Measurements from ENCODE around the gene JARID2.

JARID2 gene

DNA sequence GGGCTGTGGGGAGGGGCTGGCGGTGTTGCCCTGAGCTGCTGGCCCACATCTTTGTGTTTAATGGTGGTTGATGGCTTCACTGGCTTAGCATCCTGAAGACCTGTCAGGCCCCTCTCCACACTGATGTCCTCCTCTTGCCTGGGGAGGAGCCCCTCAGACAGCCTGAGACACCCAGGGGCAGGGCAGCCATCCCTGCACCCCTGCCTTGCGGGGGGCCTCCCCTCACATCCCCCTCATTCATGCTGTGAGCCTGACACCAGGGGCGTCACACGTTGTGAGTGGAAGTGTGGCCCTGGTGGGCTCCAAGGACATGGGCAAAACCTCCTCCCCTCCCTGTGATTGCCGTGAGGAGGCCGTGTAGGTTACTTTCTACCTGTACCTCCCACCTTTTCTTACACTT lies 264.3 kb downstream of the JARID2 start:
- WGBS = 98% methylated on average over 6 of the region's 6 CpGs
- Histone ChIP-seq H3K9ac (ENCODE audit: low read depth, low read length) (no peak overlapping the region), H3K27ac (ENCODE audit: low read depth, low read length) (no peak overlapping the region), H3K27me3 (ENCODE audit: insufficient read depth, low read length) (no peaks in the 10 kb centered on the region), H3K4me1 (ENCODE audit: insufficient read depth, low read length) (peaks cover 14% of the 10 kb centered on the region), H3K9me3 (ENCODE audit: insufficient read depth, low read depth, low read length) (no peaks in the 10 kb centered on the region), H3K4me3 (ENCODE audit: low read length) (no peak overlapping the region), H3K36me3 (ENCODE audit: insufficient read depth, low read length) (peaks cover 100% of the 10 kb centered on the region)

DNA sequence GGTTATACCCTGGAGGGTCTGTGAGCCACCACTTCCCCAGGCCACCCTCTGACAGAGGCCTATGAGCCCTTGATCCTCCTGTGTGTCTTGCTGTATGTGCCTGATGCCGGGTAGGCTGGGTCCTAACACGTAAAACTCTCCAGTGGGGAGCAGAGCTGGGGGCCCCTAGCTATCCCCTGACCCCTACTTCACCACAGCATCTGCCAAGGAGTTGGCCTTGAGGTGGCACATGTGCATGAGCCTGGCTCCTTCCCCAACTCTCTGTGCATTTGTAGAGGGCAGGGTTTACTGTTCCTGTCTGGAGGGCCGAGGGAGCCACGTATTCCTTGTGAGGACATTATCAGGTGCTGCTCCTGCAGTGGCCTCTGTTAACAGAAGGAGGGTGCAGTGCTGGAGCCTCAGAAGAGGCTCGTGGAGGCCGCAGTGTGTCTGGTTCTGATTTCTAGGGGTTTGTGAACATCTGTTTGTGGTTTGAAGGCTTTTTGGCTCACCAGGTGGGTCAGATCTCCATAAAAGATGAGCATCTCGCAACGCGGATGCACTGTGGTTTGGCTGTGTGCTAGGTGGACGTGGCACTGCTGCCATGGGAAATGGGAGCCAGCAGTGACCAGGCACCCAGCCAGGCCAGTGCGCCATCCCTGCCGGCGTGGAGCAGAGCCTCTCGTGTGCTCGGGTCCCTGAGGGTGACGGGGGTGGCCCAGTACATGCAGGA lies 264.8 kb downstream of the JARID2 start:
- peaks cover 14% of the 10 kb centered on the region for H3K4me1 ChIP-seq (ENCODE audit: insufficient read depth, low read length)
- no peak overlapping the region for H3K27ac ChIP-seq (ENCODE audit: low read depth, low read length)
- H3K36me3 ChIP-seq (ENCODE audit: insufficient read depth, low read length) = peaks cover 100% of the 10 kb centered on the region
- WGBS = 89% methylated on average over 16 of the region's 16 CpGs
- no peaks in the 10 kb centered on the region for H3K9me3 ChIP-seq (ENCODE audit: insufficient read depth, low read depth, low read length)
- H3K4me3 ChIP-seq (ENCODE audit: low read length) = no peak overlapping the region
- H3K9ac ChIP-seq (ENCODE audit: low read depth, low read length) = no peak overlapping the region
- H3K27me3 ChIP-seq (ENCODE audit: insufficient read depth, low read length) = no peaks in the 10 kb centered on the region

DNA sequence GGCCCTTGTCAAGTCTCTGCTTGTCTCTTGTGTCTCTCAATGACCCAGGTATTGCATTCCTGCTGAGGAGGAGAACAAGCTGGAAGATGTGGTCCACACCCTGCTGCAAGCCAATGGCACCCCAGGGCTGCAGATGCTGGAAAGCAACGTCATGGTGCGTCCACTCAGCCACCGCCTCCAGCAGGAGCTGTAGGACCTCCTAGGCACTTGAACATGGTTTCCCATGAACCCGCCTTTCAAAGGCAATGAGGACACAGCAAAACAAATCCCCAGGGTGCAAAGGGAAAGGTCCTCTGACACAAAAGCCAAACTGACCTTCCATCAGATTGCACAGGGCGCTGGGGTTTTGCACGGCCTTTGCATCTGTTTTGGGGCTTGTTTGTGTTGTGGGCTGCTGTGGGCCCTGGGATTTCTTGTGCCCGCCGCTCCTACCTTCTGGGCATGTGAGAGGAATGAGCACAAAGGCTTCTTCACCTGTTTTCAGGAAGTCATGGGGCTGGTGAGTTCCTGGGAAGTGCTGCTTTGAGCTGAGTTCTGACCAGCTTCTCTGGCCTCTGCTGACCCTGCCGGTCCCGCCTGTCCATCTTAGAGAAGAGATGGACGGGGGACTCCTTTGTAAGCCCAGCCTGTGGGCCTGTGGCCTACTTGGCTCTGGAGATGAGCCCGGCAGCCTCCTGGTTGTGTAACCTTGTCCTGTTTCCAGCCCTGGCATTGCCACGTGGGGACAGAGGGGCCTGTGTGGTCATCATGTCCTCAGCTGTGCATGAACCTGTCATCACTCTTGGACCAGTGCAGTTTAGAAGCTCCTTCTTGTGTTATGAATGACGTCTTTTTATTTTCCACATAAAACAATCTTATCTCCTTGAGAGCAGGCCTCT lies 265.6 kb downstream of the JARID2 start:
- H3K27ac ChIP-seq (ENCODE audit: low read depth, low read length) = no peak overlapping the region
- peaks cover 14% of the 10 kb centered on the region for H3K4me1 ChIP-seq (ENCODE audit: insufficient read depth, low read length)
- no peaks in the 10 kb centered on the region for H3K9me3 ChIP-seq (ENCODE audit: insufficient read depth, low read depth, low read length)
- peaks cover 99% of the 10 kb centered on the region for H3K36me3 ChIP-seq (ENCODE audit: insufficient read depth, low read length)
- 95% methylated on average over 14 of the region's 14 CpGs for WGBS
- H3K9ac ChIP-seq (ENCODE audit: low read depth, low read length) = no peak overlapping the region
- H3K4me3 ChIP-seq (ENCODE audit: low read length) = no peak overlapping the region
- H3K27me3 ChIP-seq (ENCODE audit: insufficient read depth, low read length) = no peaks in the 10 kb centered on the region

DNA sequence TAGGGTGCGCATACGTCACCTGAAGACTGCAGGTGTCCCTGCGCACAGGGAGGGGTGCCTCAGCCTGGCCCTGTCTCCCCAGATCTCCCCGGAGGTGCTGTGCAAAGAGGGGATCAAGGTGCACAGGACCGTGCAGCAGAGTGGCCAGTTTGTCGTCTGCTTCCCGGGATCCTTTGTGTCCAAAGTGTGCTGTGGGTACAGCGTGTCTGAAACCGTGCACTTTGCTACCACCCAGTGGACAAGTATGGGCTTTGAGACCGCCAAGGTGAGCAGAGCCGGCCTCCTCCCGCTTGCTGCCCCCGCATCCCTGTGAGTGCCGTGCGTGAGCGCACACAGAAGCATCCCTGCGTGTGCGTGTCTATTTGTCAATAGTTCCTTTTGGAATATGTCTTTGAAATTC lies 266.3 kb downstream of the JARID2 start:
- Histone ChIP-seq H3K9me3 (ENCODE audit: insufficient read depth, low read depth, low read length) (no peaks in the 10 kb centered on the region), H3K4me1 (ENCODE audit: insufficient read depth, low read length) (peaks cover 12% of the 10 kb centered on the region), H3K9ac (ENCODE audit: low read depth, low read length) (no peak overlapping the region), H3K27me3 (ENCODE audit: insufficient read depth, low read length) (no peaks in the 10 kb centered on the region), H3K4me3 (ENCODE audit: low read length) (no peak overlapping the region), H3K27ac (ENCODE audit: low read depth, low read length) (no peak overlapping the region), H3K36me3 (ENCODE audit: insufficient read depth, low read length) (peaks cover 99% of the 10 kb centered on the region)
- 93% methylated on average over 18 of the region's 18 CpGs for WGBS

DNA sequence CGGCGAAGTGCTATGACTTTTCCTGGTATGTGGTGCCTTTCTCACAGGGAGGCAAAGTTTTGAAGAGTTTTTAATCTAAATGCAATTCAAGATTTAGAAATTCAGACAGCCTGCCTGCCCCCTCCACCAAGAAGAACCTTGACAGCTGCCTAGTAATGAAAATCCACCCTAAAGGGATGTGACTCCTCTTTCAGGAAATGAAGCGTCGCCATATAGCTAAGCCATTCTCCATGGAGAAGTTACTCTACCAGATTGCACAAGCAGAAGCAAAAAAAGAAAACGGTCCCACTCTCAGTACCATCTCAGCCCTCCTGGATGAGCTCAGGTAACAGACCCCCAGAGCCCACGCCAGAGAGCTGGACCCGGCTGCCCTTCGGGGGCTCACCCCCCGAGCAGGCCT lies 266.9 kb downstream of the JARID2 start:
- 95% methylated on average over 9 of the region's 9 CpGs for WGBS
- Histone ChIP-seq H3K36me3 (ENCODE audit: insufficient read depth, low read length) (peaks cover 99% of the 10 kb centered on the region), H3K4me3 (ENCODE audit: low read length) (no peak overlapping the region), H3K27me3 (ENCODE audit: insufficient read depth, low read length) (no peaks in the 10 kb centered on the region), H3K4me1 (ENCODE audit: insufficient read depth, low read length) (peaks cover 9% of the 10 kb centered on the region), H3K9ac (ENCODE audit: low read depth, low read length) (no peak overlapping the region), H3K27ac (ENCODE audit: low read depth, low read length) (no peak overlapping the region), H3K9me3 (ENCODE audit: insufficient read depth, low read depth, low read length) (no peaks in the 10 kb centered on the region)

DNA sequence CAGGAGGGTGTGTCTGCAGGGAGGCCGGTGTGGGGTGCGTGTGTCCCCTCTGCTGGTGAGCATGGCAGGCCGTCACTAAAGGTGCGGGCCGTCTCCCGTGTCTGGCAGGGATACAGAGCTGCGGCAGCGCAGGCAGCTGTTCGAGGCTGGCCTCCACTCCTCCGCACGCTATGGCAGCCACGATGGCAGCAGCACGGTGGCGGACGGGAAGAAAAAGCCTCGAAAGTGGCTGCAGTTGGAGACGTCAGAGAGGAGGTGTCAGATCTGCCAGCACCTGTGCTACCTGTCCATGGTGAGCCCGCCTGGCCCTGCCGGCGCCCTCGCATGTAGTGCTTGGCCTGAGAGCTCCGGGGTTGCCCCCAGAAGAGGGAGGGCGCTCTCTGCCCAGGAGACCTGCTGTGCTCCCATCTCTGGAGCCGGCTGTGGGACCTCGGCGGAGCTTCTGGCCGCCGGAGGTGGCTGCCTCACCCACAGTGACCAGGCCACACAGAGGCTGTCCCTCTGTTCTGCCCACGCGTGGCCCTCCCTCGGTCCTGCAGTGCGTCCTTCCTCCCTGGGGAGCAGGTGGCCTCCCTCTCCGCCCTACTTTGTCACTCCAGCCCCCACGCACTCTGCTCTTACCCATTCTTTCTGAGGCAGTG lies 267.4 kb downstream of the JARID2 start:
- Histone ChIP-seq H3K9ac (ENCODE audit: low read depth, low read length) (no peak overlapping the region), H3K36me3 (ENCODE audit: insufficient read depth, low read length) (peaks cover 99% of the 10 kb centered on the region), H3K9me3 (ENCODE audit: insufficient read depth, low read depth, low read length) (no peaks in the 10 kb centered on the region), H3K4me1 (ENCODE audit: insufficient read depth, low read length) (peaks cover 5% of the 10 kb centered on the region), H3K27ac (ENCODE audit: low read depth, low read length) (no peak overlapping the region), H3K27me3 (ENCODE audit: insufficient read depth, low read length) (no peaks in the 10 kb centered on the region), H3K4me3 (ENCODE audit: low read length) (no peak overlapping the region)
- WGBS = 94% methylated on average over 34 of the region's 34 CpGs

DNA sequence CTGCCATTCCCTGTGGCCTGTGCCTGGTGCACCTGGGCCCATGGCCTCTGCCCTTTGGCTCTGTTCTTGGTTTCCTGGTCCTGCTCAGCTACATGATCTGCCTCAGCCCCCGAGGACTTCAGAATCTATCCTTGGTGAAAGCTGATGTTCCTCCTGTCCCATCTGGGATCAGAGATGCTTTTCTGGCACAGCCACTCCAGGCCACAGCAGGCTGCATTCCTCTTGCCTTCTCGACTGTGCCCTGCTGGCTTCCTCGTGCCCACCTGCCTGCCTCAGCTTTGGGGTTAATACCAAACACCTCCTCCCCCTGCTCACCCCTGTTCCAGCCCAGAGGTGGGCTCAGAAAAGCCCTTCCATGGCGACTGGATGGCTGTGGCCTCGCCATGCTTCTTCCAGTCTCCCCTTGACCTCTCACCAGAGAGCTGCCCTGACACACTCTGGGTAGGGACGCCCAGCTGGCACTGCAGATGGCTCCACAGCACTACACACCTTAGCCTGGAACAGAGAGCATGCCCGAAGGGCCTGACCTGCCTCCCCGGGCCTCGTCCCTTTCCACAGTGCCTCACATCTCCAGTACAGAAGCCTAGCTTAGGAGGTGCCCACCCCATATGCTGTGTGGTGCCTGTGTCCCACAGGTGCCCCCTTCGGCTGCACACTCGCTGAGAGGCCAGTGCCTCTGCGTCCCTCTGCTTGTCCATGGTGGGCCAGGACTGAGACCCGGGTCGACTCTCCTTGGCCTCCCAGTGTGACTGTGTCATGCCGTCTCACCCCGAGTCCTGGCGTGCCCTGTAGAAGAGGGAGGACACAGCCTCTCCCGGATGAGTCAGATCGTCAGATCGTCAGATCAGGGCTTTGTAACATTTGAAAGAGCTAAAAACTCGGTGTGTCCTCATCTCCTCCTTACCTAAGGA lies 268.2 kb downstream of the JARID2 start:
- no peak overlapping the region for H3K9ac ChIP-seq (ENCODE audit: low read depth, low read length)
- H3K9me3 ChIP-seq (ENCODE audit: insufficient read depth, low read depth, low read length) = no peaks in the 10 kb centered on the region
- no peaks in the 10 kb centered on the region for H3K4me1 ChIP-seq (ENCODE audit: insufficient read depth, low read length)
- H3K4me3 ChIP-seq (ENCODE audit: low read length) = no peak overlapping the region
- H3K36me3 ChIP-seq (ENCODE audit: insufficient read depth, low read length) = peaks cover 98% of the 10 kb centered on the region
- H3K27ac ChIP-seq (ENCODE audit: low read depth, low read length) = no peak overlapping the region
- 95% methylated on average over 21 of the region's 21 CpGs for WGBS
- H3K27me3 ChIP-seq (ENCODE audit: insufficient read depth, low read length) = no peaks in the 10 kb centered on the region

DNA sequence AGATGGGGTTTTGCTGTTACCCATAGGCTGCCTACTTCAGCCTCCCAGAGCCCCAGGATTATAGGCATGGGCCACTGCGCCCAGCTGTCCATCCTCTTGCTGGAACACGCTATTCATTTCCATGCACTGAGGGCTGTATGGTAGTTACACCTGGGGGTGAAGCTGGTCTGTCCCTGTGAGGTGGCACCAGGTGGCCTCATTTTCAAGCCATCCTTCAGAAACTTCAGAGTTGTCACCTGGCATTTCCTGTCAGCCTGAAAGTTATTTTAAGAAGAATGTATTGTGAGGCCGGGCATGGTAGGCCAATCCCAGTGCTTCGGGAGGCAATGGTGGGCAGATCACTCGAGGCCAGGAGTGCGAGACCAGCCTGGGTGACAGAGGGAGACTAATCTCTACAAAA lies 269.4 kb downstream of the JARID2 start:
- H3K9ac ChIP-seq (ENCODE audit: low read depth, low read length) = no peak overlapping the region
- no peaks in the 10 kb centered on the region for H3K9me3 ChIP-seq (ENCODE audit: insufficient read depth, low read depth, low read length)
- H3K4me3 ChIP-seq (ENCODE audit: low read length) = no peak overlapping the region
- WGBS = 96% methylated on average over 6 of the region's 6 CpGs
- no peaks in the 10 kb centered on the region for H3K4me1 ChIP-seq (ENCODE audit: insufficient read depth, low read length)
- no peak overlapping the region for H3K27ac ChIP-seq (ENCODE audit: low read depth, low read length)
- no peaks in the 10 kb centered on the region for H3K27me3 ChIP-seq (ENCODE audit: insufficient read depth, low read length)
- H3K36me3 ChIP-seq (ENCODE audit: insufficient read depth, low read length) = peaks cover 99% of the 10 kb centered on the region

DNA sequence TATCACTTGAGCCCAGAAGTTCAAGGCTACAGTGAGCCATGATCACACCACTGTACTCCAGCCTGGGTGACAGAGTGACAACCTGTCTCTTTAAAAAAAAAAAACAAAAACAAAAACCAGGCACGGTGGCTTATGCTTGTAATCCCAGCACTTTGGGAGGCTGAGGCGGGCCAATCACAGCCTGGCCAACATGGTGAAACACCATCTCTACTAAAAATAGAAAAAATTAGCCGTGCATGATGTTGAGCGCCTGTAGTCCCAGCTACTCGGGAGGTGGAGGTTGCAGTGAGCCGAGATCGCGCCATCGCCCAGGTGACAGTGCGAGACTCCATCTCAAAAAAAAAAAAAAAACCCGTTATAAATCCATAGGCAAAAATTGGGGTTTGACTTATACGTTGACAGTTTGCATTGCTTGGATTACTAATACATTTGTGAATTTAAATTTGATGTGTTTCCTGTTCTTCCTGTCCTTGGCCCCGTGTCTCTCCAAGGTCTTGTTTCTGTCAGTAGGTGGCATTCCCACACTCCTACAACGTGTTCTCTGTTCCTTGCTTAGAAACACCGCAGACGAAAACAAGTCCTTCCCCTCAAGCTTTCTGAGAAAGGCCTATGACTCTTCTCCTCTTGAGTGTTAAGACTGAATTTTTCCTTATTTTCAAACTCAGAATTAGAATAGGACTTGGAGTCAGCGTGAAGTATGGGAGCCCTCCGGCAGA lies 269.9 kb downstream of the JARID2 start:
- 94% methylated on average over 18 of the region's 18 CpGs for WGBS
- H3K27ac ChIP-seq (ENCODE audit: low read depth, low read length) = no peak overlapping the region
- H3K9ac ChIP-seq (ENCODE audit: low read depth, low read length) = no peak overlapping the region
- H3K4me3 ChIP-seq (ENCODE audit: low read length) = no peak overlapping the region
- H3K9me3 ChIP-seq (ENCODE audit: insufficient read depth, low read depth, low read length) = no peaks in the 10 kb centered on the region
- H3K27me3 ChIP-seq (ENCODE audit: insufficient read depth, low read length) = no peaks in the 10 kb centered on the region
- H3K36me3 ChIP-seq (ENCODE audit: insufficient read depth, low read length) = peaks cover 99% of the 10 kb centered on the region
- H3K4me1 ChIP-seq (ENCODE audit: insufficient read depth, low read length) = no peaks in the 10 kb centered on the region

DNA sequence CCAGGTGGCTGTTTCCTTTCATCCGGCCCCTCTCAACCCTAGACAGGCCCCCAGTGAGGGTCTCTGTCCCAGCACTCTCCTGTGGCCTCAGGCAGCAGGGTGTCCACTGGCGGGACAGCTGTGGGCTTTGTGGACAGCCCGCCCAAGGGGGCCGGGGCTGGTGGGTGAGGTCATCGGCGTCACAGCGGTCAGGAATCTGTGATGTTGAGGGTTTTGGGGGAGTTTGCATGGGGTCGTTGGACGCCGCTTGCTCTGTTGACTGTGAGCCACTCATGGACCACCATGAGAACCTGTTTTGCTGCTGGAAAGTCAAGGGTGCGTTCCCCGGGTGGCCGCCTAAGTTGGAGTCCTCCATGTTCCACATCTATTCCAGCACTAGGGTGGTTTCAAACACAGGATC lies 270.5 kb downstream of the JARID2 start:
- Histone ChIP-seq H3K9ac (ENCODE audit: low read depth, low read length) (no peak overlapping the region), H3K36me3 (ENCODE audit: insufficient read depth, low read length) (peaks cover 99% of the 10 kb centered on the region), H3K9me3 (ENCODE audit: insufficient read depth, low read depth, low read length) (no peaks in the 10 kb centered on the region), H3K27ac (ENCODE audit: low read depth, low read length) (no peak overlapping the region), H3K27me3 (ENCODE audit: insufficient read depth, low read length) (no peaks in the 10 kb centered on the region), H3K4me3 (ENCODE audit: low read length) (no peak overlapping the region), H3K4me1 (ENCODE audit: insufficient read depth, low read length) (no peaks in the 10 kb centered on the region)
- WGBS = 94% methylated on average over 13 of the region's 13 CpGs

All from HUES64 (cell line).